Measurements from ENCODE around the gene COL18A1.
A peak's percentile ranks its signal among the peaks of the same experiment; 100 is the strongest.

COL18A1 gene

GRCh38 chr21:45511007-45511406, 106.0 kb downstream of the COL18A1 start:
- no peak overlapping the region for H3K4me3 Mint-ChIP-seq
- H3K36me3 Mint-ChIP-seq = peaks cover 10% of the 10 kb centered on the region
- no peaks in the 10 kb centered on the region for H3K9me3 Mint-ChIP-seq
- H3K27ac Mint-ChIP-seq = no peak overlapping the region
- peaks cover 6% of the 10 kb centered on the region for H3K4me1 Mint-ChIP-seq
- DNase-seq = no peak
- CTCF ChIA-PET = no interaction called here
- H3K27me3 Mint-ChIP-seq = no peaks in the 10 kb centered on the region

- H3K4me3 Mint-ChIP-seq = no peak overlapping the region
- H3K9me3 Mint-ChIP-seq = no peaks in the 10 kb centered on the region
- DNase-seq = no peak
- peaks cover 6% of the 10 kb centered on the region for H3K4me1 Mint-ChIP-seq
- CTCF ChIA-PET = no interaction called here
- no peaks in the 10 kb centered on the region for H3K27me3 Mint-ChIP-seq
- no peak overlapping the region for H3K27ac Mint-ChIP-seq
- H3K36me3 Mint-ChIP-seq = peaks cover 10% of the 10 kb centered on the region
Observed at GRCh38 chr21:45511661-45512431, 106.9 kb downstream of the COL18A1 start.

- H3K27ac Mint-ChIP-seq = no peak overlapping the region
- no peaks in the 10 kb centered on the region for H3K27me3 Mint-ChIP-seq
- peaks cover 13% of the 10 kb centered on the region for H3K4me1 Mint-ChIP-seq
- no peak for DNase-seq
- no peak overlapping the region for H3K4me3 Mint-ChIP-seq
- CTCF ChIA-PET = no interaction called here
- H3K36me3 Mint-ChIP-seq = peaks cover 10% of the 10 kb centered on the region
- no peaks in the 10 kb centered on the region for H3K9me3 Mint-ChIP-seq
Observed at GRCh38 chr21:45512626-45513002, 107.6 kb downstream of the COL18A1 start.

- H3K4me1 Mint-ChIP-seq = peaks cover 19% of the 10 kb centered on the region
- H3K36me3 Mint-ChIP-seq = peaks cover 15% of the 10 kb centered on the region
- H3K27ac Mint-ChIP-seq = no peak overlapping the region
- H3K9me3 Mint-ChIP-seq = peaks cover 4% of the 10 kb centered on the region
- H3K27me3 Mint-ChIP-seq = no peaks in the 10 kb centered on the region
- CTCF ChIA-PET = no interaction called here
- no peak overlapping the region for H3K4me3 Mint-ChIP-seq
- DNase-seq = no peak
Observed at GRCh38 chr21:45513003-45513717, 108.2 kb downstream of the COL18A1 start.

GRCh38 chr21:45513741-45514310, 108.9 kb downstream of the COL18A1 start:
- Mint-ChIP-seq H3K27me3 (no peaks in the 10 kb centered on the region), H3K4me1 (peaks cover 25% of the 10 kb centered on the region), H3K27ac (peak overlapping the region; percentile 52), H3K36me3 (peaks cover 22% of the 10 kb centered on the region), H3K9me3 (peaks cover 11% of the 10 kb centered on the region), H3K4me3 (no peak overlapping the region)
- DNase-seq = no peak
- CTCF ChIA-PET = no interaction called here

- peaks cover 28% of the 10 kb centered on the region for H3K36me3 Mint-ChIP-seq
- peaks cover 30% of the 10 kb centered on the region for H3K4me1 Mint-ChIP-seq
- H3K9me3 Mint-ChIP-seq = peaks cover 17% of the 10 kb centered on the region
- no peaks in the 10 kb centered on the region for H3K27me3 Mint-ChIP-seq
- CTCF ChIA-PET = no interaction called here
- no peak for DNase-seq
- no peak overlapping the region for H3K27ac Mint-ChIP-seq
- H3K4me3 Mint-ChIP-seq = no peak overlapping the region
Observed at GRCh38 chr21:45514311-45515021, 109.5 kb downstream of the COL18A1 start.

GRCh38 chr21:45515241-45516061, 110.5 kb downstream of the COL18A1 start:
- Mint-ChIP-seq H3K27ac (peak overlapping the region; percentile 58), H3K4me1 (peaks cover 32% of the 10 kb centered on the region), H3K27me3 (no peaks in the 10 kb centered on the region), H3K36me3 (peaks cover 38% of the 10 kb centered on the region), H3K9me3 (peaks cover 26% of the 10 kb centered on the region), H3K4me3 (no peak overlapping the region)
- CTCF ChIA-PET = no interaction called here
- DNase-seq = no peak

GRCh38 chr21:45516071-45516670, 111.2 kb downstream of the COL18A1 start:
- Mint-ChIP-seq H3K9me3 (peaks cover 30% of the 10 kb centered on the region), H3K4me3 (no peak overlapping the region), H3K36me3 (peaks cover 45% of the 10 kb centered on the region), H3K4me1 (peaks cover 32% of the 10 kb centered on the region), H3K27me3 (no peaks in the 10 kb centered on the region), H3K27ac (no peak overlapping the region)
- no peak for DNase-seq
- CTCF ChIA-PET = no interaction called here

GRCh38 chr21:45516671-45517151, 111.7 kb downstream of the COL18A1 start:
- H3K27me3 Mint-ChIP-seq = no peaks in the 10 kb centered on the region
- H3K36me3 Mint-ChIP-seq = peaks cover 51% of the 10 kb centered on the region
- CTCF ChIA-PET = no interaction called here
- H3K4me3 Mint-ChIP-seq = no peak overlapping the region
- H3K27ac Mint-ChIP-seq = peak overlapping the region; percentile 24
- no peak for DNase-seq
- H3K9me3 Mint-ChIP-seq = peaks cover 35% of the 10 kb centered on the region
- H3K4me1 Mint-ChIP-seq = peaks cover 32% of the 10 kb centered on the region

GRCh38 chr21:45517249-45518065, 112.5 kb downstream of the COL18A1 start:
- Mint-ChIP-seq H3K36me3 (peaks cover 58% of the 10 kb centered on the region), H3K4me3 (peak overlapping the region; percentile 8), H3K27me3 (no peaks in the 10 kb centered on the region), H3K9me3 (peaks cover 38% of the 10 kb centered on the region), H3K27ac (peak overlapping the region; percentile 83), H3K4me1 (peaks cover 32% of the 10 kb centered on the region)
- CTCF ChIA-PET = no interaction called here
- DNase-seq = peak; percentile 38

- Mint-ChIP-seq H3K36me3 (peaks cover 63% of the 10 kb centered on the region), H3K4me3 (no peak overlapping the region), H3K9me3 (peaks cover 38% of the 10 kb centered on the region), H3K27me3 (no peaks in the 10 kb centered on the region), H3K4me1 (peaks cover 30% of the 10 kb centered on the region), H3K27ac (peak overlapping the region; percentile 83)
- no peak for DNase-seq
- CTCF ChIA-PET = interaction anchor here (0.6 kb wide), 1 partner anchor 712 kb away, joined by 3 read pairs; no protein-coding TSS in a partner anchor
Observed at GRCh38 chr21:45518742-45519141, 113.8 kb downstream of the COL18A1 start.

- CTCF ChIA-PET = interaction anchor here (0.6 kb wide), 1 partner anchor 712 kb away, joined by 3 read pairs; no protein-coding TSS in a partner anchor
- DNase-seq = no peak
- H3K9me3 Mint-ChIP-seq = peaks cover 38% of the 10 kb centered on the region
- peaks cover 60% of the 10 kb centered on the region for H3K36me3 Mint-ChIP-seq
- H3K27ac Mint-ChIP-seq = no peak overlapping the region
- no peaks in the 10 kb centered on the region for H3K27me3 Mint-ChIP-seq
- H3K4me1 Mint-ChIP-seq = peaks cover 26% of the 10 kb centered on the region
- no peak overlapping the region for H3K4me3 Mint-ChIP-seq
Observed at GRCh38 chr21:45519182-45519581, 114.2 kb downstream of the COL18A1 start.

GRCh38 chr21:45521241-45521640, 116.3 kb downstream of the COL18A1 start:
- Mint-ChIP-seq H3K9me3 (peaks cover 38% of the 10 kb centered on the region), H3K27me3 (no peaks in the 10 kb centered on the region), H3K4me3 (no peak overlapping the region), H3K27ac (no peak overlapping the region), H3K36me3 (peaks cover 57% of the 10 kb centered on the region), H3K4me1 (peaks cover 26% of the 10 kb centered on the region)
- no peak for DNase-seq
- CTCF ChIA-PET = no interaction called here
